Spinal cord (tissue), 10 donors: ENCODE data around the gene MKI67. TPM values are rescaled to one million over a fixed set of nuclear protein-coding genes. Genes with fewer than 3 reads are reported as not detected.

ENCODE experiments used
- DNase-seq, 6 donors: peaks; one replicate each; pipeline versions ENCODE4 v3.0.0 to v3.0.0-alpha.2; 2013 to 2015; ENCODE audit warnings: low spot score in 6 of 6, low read depth in 4 of 6
- H3K27ac ChIP-seq: one replicate; pipeline ENCODE4 v1.5.1; 2013; ENCODE audit warnings: low read depth, low read length, control low read depth
- H3K27me3 ChIP-seq: one replicate; pipeline ENCODE4 v1.6.1; 2013; ENCODE audit warnings: low read length; ENCODE audit not compliant: control insufficient read depth, insufficient read depth
- H3K36me3 ChIP-seq: one replicate; pipeline ENCODE4 v1.6.1; 2013; ENCODE audit warnings: low read length; ENCODE audit not compliant: control insufficient read depth, insufficient read depth
- H3K4me1 ChIP-seq: one replicate; pipeline ENCODE4 v1.6.1; 2013; ENCODE audit warnings: low read length; ENCODE audit not compliant: control insufficient read depth, insufficient read depth
- H3K4me3 ChIP-seq: one replicate; pipeline ENCODE4 v1.5.1; 2013; ENCODE audit warnings: low read depth, low read length, control low read depth
- H3K9me3 ChIP-seq: one replicate; pipeline ENCODE4 v1.6.1; 2013; ENCODE audit warnings: low read length; ENCODE audit not compliant: control insufficient read depth, insufficient read depth
- WGBS: methylation state at CpG from one replicate; pipeline ENCODE4 v1.1.5; 2013; ENCODE audit warnings: missing lambda C conversion rate; ENCODE audit not compliant: insufficient coverage; 5-methylcytosine and 5-hydroxymethylcytosine counted together
- polyA plus RNA-seq, 2 donors: library from polyadenylated mRNA; unstranded; fragments of 120-200 nt; gene quantifications; one replicate each; pipeline ENCODE4 v1.2.1, GENCODE V29; 2013; ENCODE audit not compliant: insufficient read length in 2 of 2
- total RNA-seq, 2 donors: library from RNA; depleted of rRNA in 1 of 2; stranded (reverse); fragments of 120-200 nt in 1 of 2; fragments of >200 nt in 1 of 2; gene quantifications; one replicate each; pipeline versions ENCODE4 v1.2.3 to v1.2.4, GENCODE V29; 2013 to 2014
- donor health status: healthy.

Gene MKI67
- total and polyA plus RNA-seq, 4 donors, result 9.3 to 37.4 (median 22.9) TPM

- no peaks in the 10 kb centered on the region for H3K4me1 ChIP-seq
- WGBS, result 78% methylated on average over 9 of the region's 12 CpGs
- H3K27me3 ChIP-seq, result no peaks in the 10 kb centered on the region
- H3K36me3 ChIP-seq, result peaks cover 12% of the 10 kb centered on the region
- no peak overlapping the region for H3K27ac ChIP-seq
- no peaks in the 10 kb centered on the region for H3K9me3 ChIP-seq
- H3K4me3 ChIP-seq, result no peak overlapping the region
- DNase-seq, result peak in 1 of 6 donors; percentile 52
These were observed 38.1 kb downstream of the MKI67 start for GRCh38 chr10:128087884-128088709.

- no peaks in the 10 kb centered on the region for H3K4me1 ChIP-seq
- 43% methylated on average over 1 of the region's 7 CpGs for WGBS
- no peaks in the 10 kb centered on the region for H3K27me3 ChIP-seq
- H3K27ac ChIP-seq, result no peak overlapping the region
- no peak overlapping the region for H3K4me3 ChIP-seq
- no peaks in the 10 kb centered on the region for H3K9me3 ChIP-seq
- no peak for DNase-seq
- H3K36me3 ChIP-seq, result peaks cover 12% of the 10 kb centered on the region
These were observed 38.9 kb downstream of the MKI67 start for GRCh38 chr10:128087146-128087883.

- Histone ChIP-seq H3K4me1 (no peaks in the 10 kb centered on the region), H3K27me3 (no peaks in the 10 kb centered on the region), H3K9me3 (no peaks in the 10 kb centered on the region), H3K36me3 (peaks cover 12% of the 10 kb centered on the region), H3K4me3 (no peak overlapping the region), H3K27ac (no peak overlapping the region)
- no peak for DNase-seq
- WGBS, result 80% methylated on average over 10 of the region's 10 CpGs
These were observed 40.0 kb downstream of the MKI67 start for GRCh38 chr10:128086003-128086863.

GRCh38 chr10:128084991-128085390, 41.2 kb downstream of the MKI67 start:
- H3K36me3 ChIP-seq, result peaks cover 18% of the 10 kb centered on the region
- DNase-seq, result no peak

GRCh38 chr10:128084364-128084763, 41.9 kb downstream of the MKI67 start:
- peaks cover 19% of the 10 kb centered on the region for H3K36me3 ChIP-seq
- H3K9me3 ChIP-seq, result no peaks in the 10 kb centered on the region
- no peak overlapping the region for H3K27ac ChIP-seq
- DNase-seq, result no peak
- 71% methylated on average over 7 of the region's 10 CpGs for WGBS
- no peaks in the 10 kb centered on the region for H3K27me3 ChIP-seq
- H3K4me1 ChIP-seq, result no peaks in the 10 kb centered on the region
- no peak overlapping the region for H3K4me3 ChIP-seq

More at GRCh38 chr10:128084991-128085390, 41.2 kb downstream of the MKI67 start:
- no peaks in the 10 kb centered on the region for H3K9me3 ChIP-seq
- no peak overlapping the region for H3K27ac ChIP-seq
- H3K4me3 ChIP-seq, result no peak overlapping the region
- H3K27me3 ChIP-seq, result no peaks in the 10 kb centered on the region
- 85% methylated on average over 7 of the region's 8 CpGs for WGBS
- no peaks in the 10 kb centered on the region for H3K4me1 ChIP-seq

- Histone ChIP-seq H3K4me1 (peaks cover 3% of the 10 kb centered on the region), H3K4me3 (no peak overlapping the region), H3K27ac (no peak overlapping the region), H3K9me3 (no peaks in the 10 kb centered on the region), H3K36me3 (peaks cover 26% of the 10 kb centered on the region), H3K27me3 (no peaks in the 10 kb centered on the region)
- WGBS, result 80% methylated on average over 13 of the region's 15 CpGs
- no peak for DNase-seq
These were observed 42.9 kb downstream of the MKI67 start for GRCh38 chr10:128083191-128083895.

GRCh38 chr10:128081720-128082119, 44.5 kb downstream of the MKI67 start:
- Histone ChIP-seq H3K4me3 (no peak overlapping the region), H3K9me3 (no peaks in the 10 kb centered on the region), H3K27ac (no peak overlapping the region), H3K4me1 (peaks cover 3% of the 10 kb centered on the region), H3K27me3 (no peaks in the 10 kb centered on the region), H3K36me3 (peaks cover 42% of the 10 kb centered on the region)
- no CpG with 5 or more reads among the region's 3 CpGs for WGBS
- DNase-seq, result peak in 1 of 6 donors; percentile 39

GRCh38 chr10:128081222-128081621, 45.0 kb downstream of the MKI67 start:
- H3K27me3 ChIP-seq, result no peaks in the 10 kb centered on the region
- H3K9me3 ChIP-seq, result no peaks in the 10 kb centered on the region
- no peak overlapping the region for H3K4me3 ChIP-seq
- H3K27ac ChIP-seq, result no peak overlapping the region
- H3K36me3 ChIP-seq, result peaks cover 44% of the 10 kb centered on the region
- no peak for DNase-seq
- H3K4me1 ChIP-seq, result peaks cover 3% of the 10 kb centered on the region
- no CpG with 5 or more reads among the region's 4 CpGs for WGBS

- no peaks in the 10 kb centered on the region for H3K27me3 ChIP-seq
- H3K4me1 ChIP-seq, result peaks cover 3% of the 10 kb centered on the region
- no peak overlapping the region for H3K4me3 ChIP-seq
- no peaks in the 10 kb centered on the region for H3K9me3 ChIP-seq
- no peak for DNase-seq
- H3K36me3 ChIP-seq, result peaks cover 41% of the 10 kb centered on the region
- 87% methylated on average over 8 of the region's 8 CpGs for WGBS
- H3K27ac ChIP-seq, result no peak overlapping the region
These were observed 45.6 kb downstream of the MKI67 start for GRCh38 chr10:128080641-128081040.
